Measurements from ENCODE around the gene AGBL3.

DNA sequence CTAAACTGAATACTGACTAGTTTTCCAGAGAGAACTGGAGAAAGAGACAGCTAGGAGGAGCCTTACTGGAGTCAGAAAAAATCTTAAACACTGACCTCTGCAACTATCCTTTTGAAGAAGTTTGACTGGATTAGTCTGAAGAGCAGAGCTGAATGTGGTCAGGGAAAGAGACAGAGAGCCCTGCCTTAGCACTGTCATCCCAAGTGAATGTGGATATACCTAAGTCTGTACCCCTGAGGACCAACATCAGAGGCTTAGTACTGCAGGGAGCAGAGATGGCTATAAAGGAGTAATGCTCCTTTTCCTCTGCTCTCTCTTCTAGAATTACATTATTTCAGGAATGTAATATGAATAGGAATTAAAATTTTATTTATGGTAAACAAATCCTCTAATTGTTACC is 91.7 kb downstream of the AGBL3 start:
- TF ChIP-seq, protein P1, sequence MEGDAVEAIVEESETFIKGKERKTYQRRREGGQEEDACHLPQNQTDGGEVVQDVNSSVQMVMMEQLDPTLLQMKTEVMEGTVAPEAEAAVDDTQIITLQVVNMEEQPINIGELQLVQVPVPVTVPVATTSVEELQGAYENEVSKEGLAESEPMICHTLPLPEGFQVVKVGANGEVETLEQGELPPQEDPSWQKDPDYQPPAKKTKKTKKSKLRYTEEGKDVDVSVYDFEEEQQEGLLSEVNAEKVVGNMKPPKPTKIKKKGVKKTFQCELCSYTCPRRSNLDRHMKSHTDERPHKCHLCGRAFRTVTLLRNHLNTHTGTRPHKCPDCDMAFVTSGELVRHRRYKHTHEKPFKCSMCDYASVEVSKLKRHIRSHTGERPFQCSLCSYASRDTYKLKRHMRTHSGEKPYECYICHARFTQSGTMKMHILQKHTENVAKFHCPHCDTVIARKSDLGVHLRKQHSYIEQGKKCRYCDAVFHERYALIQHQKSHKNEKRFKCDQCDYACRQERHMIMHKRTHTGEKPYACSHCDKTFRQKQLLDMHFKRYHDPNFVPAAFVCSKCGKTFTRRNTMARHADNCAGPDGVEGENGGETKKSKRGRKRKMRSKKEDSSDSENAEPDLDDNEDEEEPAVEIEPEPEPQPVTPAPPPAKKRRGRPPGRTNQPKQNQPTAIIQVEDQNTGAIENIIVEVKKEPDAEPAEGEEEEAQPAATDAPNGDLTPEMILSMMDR (IDR thresholded peaks at IDR 0.05) = no peak
- TF ChIP-seq POLR2A (IDR thresholded peaks at IDR 0.05) = no peak
